IMR-90 (cell line): ENCODE results near the gene NTRK2. TPM values are rescaled to one million over a fixed set of nuclear protein-coding genes. Genes with fewer than 3 reads are reported as not detected.

Source experiments
- ATAC-seq: fragments of 200-7000 bp; cut with Tn5 transposase; 2 replicates; pipeline ENCODE4 v1.9.1; 2020; ENCODE audit warnings: low read depth, mild to moderate bottlenecking, moderate library complexity
- BruUV-seq: library from RNA; stranded (reverse); fragments of 400-500 nt; replicated peaks from 2 replicates; lab custom pipeline; 2021; lab: Mats Ljungman, UMichigan
- CTCF ChIA-PET: fragments of 300-600 bp; formaldehyde crosslinking; extraction: SDS; loops from one replicate; lab custom pipeline; 2021; ENCODE audit warnings: antibody characterized with exemption; lab: Yijun Ruan, JAX
- POLR2A ChIA-PET: fragments of 300-600 bp; sonication (Branson Sonifier 250); formaldehyde crosslinking; loops from one replicate; lab custom pipeline; 2022; ENCODE audit warnings: antibody characterized with exemption; ENCODE audit not compliant: unreplicated experiment; lab: Charles Lee
- DNase-seq: peaks from one replicate; pipeline ENCODE4 v3.0.0; 2013
- H2AFZ ChIP-seq: replicated peaks from 2 replicates; pipeline ENCODE3; 2013; ENCODE audit warnings: low read length, mild to moderate bottlenecking; ENCODE audit not compliant: poor library complexity
- H2AK5ac ChIP-seq: 2 replicates; pipeline ENCODE4 v1.6.1; 2013; ENCODE audit warnings: low read depth, low read length, inconsistent platforms
- H2AK9ac ChIP-seq: replicated peaks from 2 replicates; pipeline ENCODE3; 2013; ENCODE audit warnings: mild to moderate bottlenecking, low read depth, low read length, moderate library complexity; ENCODE audit not compliant: poor library complexity
- H2BK120ac ChIP-seq: 2 replicates; pipeline ENCODE4 v1.6.1; 2013; ENCODE audit warnings: low read depth, low read length, inconsistent platforms
- H2BK15ac ChIP-seq: 3 replicates; pipeline ENCODE4 v1.6.1; 2013; ENCODE audit warnings: low read depth, low read length, inconsistent platforms
- H2BK20ac ChIP-seq: 2 replicates; pipeline ENCODE4 v1.6.1; 2013; ENCODE audit warnings: low read depth, mild to moderate bottlenecking, inconsistent platforms, low read length, moderate library complexity
- H2BK5ac ChIP-seq: 2 replicates; pipeline ENCODE4 v1.6.1; 2013; ENCODE audit warnings: mild to moderate bottlenecking, low read depth, low read length, inconsistent platforms; ENCODE audit not compliant: poor library complexity, severe bottlenecking
- H3K14ac ChIP-seq: replicated peaks from 2 replicates; pipeline ENCODE4 v1.6.1; 2013; ENCODE audit warnings: low read depth, low read length, inconsistent platforms
- H3K18ac ChIP-seq: 2 replicates; pipeline ENCODE4 v1.6.1; 2013; ENCODE audit warnings: low read depth, low read length, control low read depth
- H3K23ac ChIP-seq: 2 replicates; pipeline ENCODE4 v1.6.1; 2013; ENCODE audit warnings: low read depth, low read length, inconsistent platforms
- H3K27ac ChIP-seq: 2 replicates; pipeline ENCODE4 v1.5.1; 2013; ENCODE audit warnings: mild to moderate bottlenecking, control low read depth, low read length; ENCODE audit not compliant: insufficient read depth
- H3K27me3 ChIP-seq: 2 replicates; pipeline ENCODE4 v1.6.1; 2013; ENCODE audit warnings: low read length; ENCODE audit not compliant: control insufficient read depth, insufficient read depth
- H3K36me3 ChIP-seq: 2 replicates; pipeline ENCODE4 v1.6.1; 2013; ENCODE audit warnings: low read length, mixed read lengths; ENCODE audit not compliant: control insufficient read depth, insufficient read depth
- H3K4ac ChIP-seq: 2 replicates; pipeline ENCODE4 v1.6.1; 2013; ENCODE audit warnings: low read depth, low read length, inconsistent platforms
- H3K4me1 ChIP-seq: 2 replicates; pipeline ENCODE4 v1.6.1; 2013; ENCODE audit warnings: low read length, mixed read lengths; ENCODE audit not compliant: control insufficient read depth, insufficient read depth
- H3K4me2 ChIP-seq: 2 replicates; pipeline ENCODE4 v1.6.1; 2013; ENCODE audit warnings: low read depth, mild to moderate bottlenecking, control low read depth, low read length, moderate library complexity
- H3K4me3 ChIP-seq: 2 replicates; pipeline ENCODE4 v1.5.1; 2013; ENCODE audit warnings: low read depth, mild to moderate bottlenecking, control low read depth, low read length, moderate library complexity; ENCODE audit not compliant: insufficient read depth
- H3K56ac ChIP-seq: 2 replicates; pipeline ENCODE4 v1.6.1; 2013; ENCODE audit warnings: low read length, inconsistent platforms; ENCODE audit not compliant: insufficient read depth; ENCODE audit errors: extremely low read depth
- H3K79me1 ChIP-seq, 2 experiments: 2 replicates each; pipeline ENCODE4 v1.6.1; 2013; ENCODE audit warnings: low read length in 2 of 2, inconsistent platforms in 1 of 2, low read depth in 1 of 2
- H3K9ac ChIP-seq: 2 replicates; pipeline ENCODE4 v1.6.1; 2013; ENCODE audit warnings: low read depth, low read length, control low read depth
- H3K9me1 ChIP-seq: 2 replicates; pipeline ENCODE4 v1.6.1; 2013; ENCODE audit warnings: low read length, inconsistent platforms; ENCODE audit not compliant: insufficient read depth
- H3K9me3 ChIP-seq: 2 replicates; pipeline ENCODE4 v1.6.1; 2013; ENCODE audit warnings: low read length; ENCODE audit not compliant: control insufficient read depth, insufficient read depth
- H4K20me1 ChIP-seq: 2 replicates; pipeline ENCODE4 v1.6.1; 2013; ENCODE audit warnings: low read length, inconsistent platforms; ENCODE audit not compliant: insufficient read depth
- H4K5ac ChIP-seq: 2 replicates; pipeline ENCODE4 v1.6.1; 2013; ENCODE audit warnings: mild to moderate bottlenecking, low read depth, low read length, control low read depth
- H4K8ac ChIP-seq, 2 experiments: 2 replicates each; pipeline ENCODE4 v1.6.1; 2013; ENCODE audit warnings: low read depth in 2 of 2, low read length in 2 of 2, control low read depth in 1 of 2, inconsistent platforms in 1 of 2
- H4K91ac ChIP-seq: 2 replicates; pipeline ENCODE4 v1.6.1; 2013; ENCODE audit warnings: low read depth, low read length, inconsistent platforms; ENCODE audit not compliant: insufficient read depth
- BHLHE40 ChIP-seq: fragments of 150-350 bp; IDR thresholded peaks from 2 replicates; pipeline ENCODE4 v1.6.1; 2016; ENCODE audit warnings: mild to moderate bottlenecking, low read depth, low read length
- CEBPB ChIP-seq: IDR thresholded peaks from 2 replicates; pipeline ENCODE4 v1.6.1; 2012; ENCODE audit warnings: low read depth, low read length, improper control_type of control experiment
- CHD1 ChIP-seq: IDR thresholded peaks from 2 replicates; pipeline ENCODE4 v1.6.1; 2012; ENCODE audit warnings: low read depth, low read length, improper control_type of control experiment
- FOS ChIP-seq: fragments of 150-350 bp; IDR thresholded peaks from 2 replicates; pipeline ENCODE4 v1.6.1; 2016; ENCODE audit warnings: low read depth, low read length
- MAFK ChIP-seq: IDR thresholded peaks from 2 replicates; pipeline ENCODE4 v1.6.1; 2012; ENCODE audit warnings: low read depth, low read length, improper control_type of control experiment
- MXI1 ChIP-seq: IDR thresholded peaks from 2 replicates; pipeline ENCODE4 v1.6.1; 2012; ENCODE audit warnings: low read depth, mild to moderate bottlenecking, low read length, moderate library complexity, borderline replicate concordance
- POLR2A ChIP-seq: IDR thresholded peaks from 2 replicates; pipeline ENCODE4 v1.6.1; 2012; ENCODE audit warnings: mild to moderate bottlenecking, low read depth, low read length
- RAD21 ChIP-seq: IDR thresholded peaks from 2 replicates; pipeline ENCODE4 v1.6.1; 2012; ENCODE audit warnings: low read length, improper control_type of control experiment
- RFX5 ChIP-seq: IDR thresholded peaks from 2 replicates; pipeline ENCODE4 v1.8.0; 2012; ENCODE audit warnings: low read depth, mild to moderate bottlenecking, low read length, moderate library complexity
- SMC3 ChIP-seq: fragments of 150-350 bp; IDR thresholded peaks from 2 replicates; pipeline ENCODE4 v1.6.1; 2016; ENCODE audit warnings: low read depth, mild to moderate bottlenecking, antibody characterized with exemption, low read length, moderate library complexity
- WGBS, 2 experiments: methylation state at CpG; one replicate each; pipeline versions ENCODE4 v1.1.5 to v1.1.7; 2013; ENCODE audit warnings: missing lambda C conversion rate in 2 of 2; ENCODE audit not compliant: insufficient read length in 1 of 2; ENCODE audit errors: extremely low coverage in 2 of 2; 5-methylcytosine and 5-hydroxymethylcytosine counted together
- dilution Hi-C: fragments of 300-500 bp; cut with HindIII; formaldehyde crosslinking; loops from one replicate; pipeline ENCODE4 v1.14.3; 2018; ENCODE audit warnings: low sequenced_read_pairs; ENCODE audit not compliant: unreplicated experiment
- in situ Hi-C: fragments of 300-500 bp; cut with MboI; formaldehyde crosslinking; loops from 3 replicates; pipeline ENCODE4 v1.14.3; 2019; ENCODE audit warnings: low sequenced_read_pairs, inconsistent platforms, mixed read lengths
- intact Hi-C: fragments of 100-400 bp; cut with micrococcal nuclease; formaldehyde crosslinking; loops from 2 replicates; pipeline ENCODE4 v1.10.0; 2022
- polyA plus RNA-seq, 3 experiments: library from polyadenylated mRNA; depleted of rRNA; stranded (reverse); fragments of >200 nt; gene quantifications; 2 replicates each; pipeline ENCODE4 v1.2.3, GENCODE V29; 2012; ENCODE audit warnings: low replicate concordance in 1 of 3
- total RNA-seq: library from RNA; depleted of rRNA; stranded (reverse); fragments of >200 nt; gene quantifications from 2 replicates; pipeline ENCODE4 v1.2.3, GENCODE V29; 2012
- TF ChIP-seq, protein P1 (sequence below): fragments of 150-350 bp; IDR thresholded peaks from 2 replicates; pipeline ENCODE4 v1.6.1; 2017; ENCODE audit warnings: mild to moderate bottlenecking, antibody characterized with exemption, low read length, low read depth
- TF ChIP-seq, protein P2 (sequence below): fragments of 150-350 bp; IDR thresholded peaks from 2 replicates; pipeline ENCODE4 v1.6.1; 2016; ENCODE audit warnings: low read depth, mild to moderate bottlenecking, low read length, moderate library complexity, borderline replicate concordance

NTRK2 gene
- total and polyA plus RNA-seq, 2 of the 4 experiments (the other 2 are of a cell fraction), result under 0.01 to 0.02 TPM

DNA sequence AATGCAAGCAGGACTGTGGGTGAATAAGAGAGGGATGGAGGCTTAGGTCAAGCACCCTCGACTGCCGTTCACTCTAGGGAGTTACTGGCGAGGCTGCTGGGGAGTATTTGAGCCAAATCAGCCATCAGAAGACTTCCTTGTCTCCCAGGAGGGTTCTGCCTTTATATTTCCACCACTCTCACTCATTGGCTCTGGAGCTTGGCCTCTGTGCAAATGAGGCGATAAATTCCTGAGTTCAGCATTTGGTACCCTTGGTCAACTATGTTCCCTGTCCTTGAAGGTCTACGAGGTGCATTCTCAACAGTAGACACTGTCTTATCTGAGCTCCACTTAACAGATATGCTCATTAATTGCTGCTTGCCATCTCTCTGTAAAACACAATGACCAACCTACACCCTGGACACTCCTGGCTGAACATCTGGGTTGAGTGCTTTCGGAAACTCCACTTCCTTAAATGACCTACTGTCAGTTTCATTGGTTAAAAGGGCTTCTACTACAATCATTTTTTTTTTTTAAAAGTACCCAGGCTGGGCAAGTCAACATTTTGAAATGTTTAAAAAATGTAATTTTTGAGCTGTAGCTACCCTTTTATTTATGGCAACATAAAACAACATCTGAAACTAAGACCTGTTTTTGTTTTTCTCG, 153.2 kb downstream of the NTRK2 start:
- no peak overlapping the region for H3K9ac ChIP-seq
- no peaks in the 10 kb centered on the region for H3K9me1 ChIP-seq
- ChIA-PET CTCF (interaction anchor here (0.6 kb wide), 1 partner anchor 31 kb away, joined by 4 read pairs; no protein-coding TSS in a partner anchor), POLR2A (no interaction called here)
- H3K14ac ChIP-seq, result no peak overlapping the region
- H4K20me1 ChIP-seq, result no peaks in the 10 kb centered on the region
- no peaks in the 10 kb centered on the region for H3K36me3 ChIP-seq
- DNase-seq, result no peak
- H2BK20ac ChIP-seq, result no peak overlapping the region
- no peak for ATAC-seq
- H3K4me3 ChIP-seq, result no peak overlapping the region
- no peak overlapping the region for H3K18ac ChIP-seq
- intact Hi-C loops (no loop called here), in situ Hi-C loops (no loop called here), dilution Hi-C loops (no loop called here)
- BruUV-seq, result no TSS peak
- no peaks in the 10 kb centered on the region for H3K27me3 ChIP-seq
- no peak overlapping the region for H4K91ac ChIP-seq
- H3K4me1 ChIP-seq, result no peaks in the 10 kb centered on the region
- H4K8ac ChIP-seq, result no peak overlapping the region
- no peak overlapping the region for H3K27ac ChIP-seq
- H3K9me3 ChIP-seq, result peaks cover 16% of the 10 kb centered on the region
- no peak overlapping the region for H3K4me2 ChIP-seq
- no peaks in the 10 kb centered on the region for H3K79me1 ChIP-seq
- no peak for TF ChIP-seq MAFK
- TF ChIP-seq BHLHE40, result no peak
- no peak for TF ChIP-seq RFX5
- TF ChIP-seq FOS, result no peak
- no peak for TF ChIP-seq CEBPB
- TF ChIP-seq MXI1, result no peak
- TF ChIP-seq RAD21, result no peak
- TF ChIP-seq, protein P1, sequence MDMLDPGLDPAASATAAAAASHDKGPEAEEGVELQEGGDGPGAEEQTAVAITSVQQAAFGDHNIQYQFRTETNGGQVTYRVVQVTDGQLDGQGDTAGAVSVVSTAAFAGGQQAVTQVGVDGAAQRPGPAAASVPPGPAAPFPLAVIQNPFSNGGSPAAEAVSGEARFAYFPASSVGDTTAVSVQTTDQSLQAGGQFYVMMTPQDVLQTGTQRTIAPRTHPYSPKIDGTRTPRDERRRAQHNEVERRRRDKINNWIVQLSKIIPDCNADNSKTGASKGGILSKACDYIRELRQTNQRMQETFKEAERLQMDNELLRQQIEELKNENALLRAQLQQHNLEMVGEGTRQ, result no peak
- TF ChIP-seq, protein P2, sequence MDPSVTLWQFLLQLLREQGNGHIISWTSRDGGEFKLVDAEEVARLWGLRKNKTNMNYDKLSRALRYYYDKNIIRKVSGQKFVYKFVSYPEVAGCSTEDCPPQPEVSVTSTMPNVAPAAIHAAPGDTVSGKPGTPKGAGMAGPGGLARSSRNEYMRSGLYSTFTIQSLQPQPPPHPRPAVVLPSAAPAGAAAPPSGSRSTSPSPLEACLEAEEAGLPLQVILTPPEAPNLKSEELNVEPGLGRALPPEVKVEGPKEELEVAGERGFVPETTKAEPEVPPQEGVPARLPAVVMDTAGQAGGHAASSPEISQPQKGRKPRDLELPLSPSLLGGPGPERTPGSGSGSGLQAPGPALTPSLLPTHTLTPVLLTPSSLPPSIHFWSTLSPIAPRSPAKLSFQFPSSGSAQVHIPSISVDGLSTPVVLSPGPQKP, result no peak
- no peak for TF ChIP-seq SMC3
- TF ChIP-seq CHD1, result no peak
- TF ChIP-seq POLR2A, result no peak
- H3K4ac ChIP-seq, result no peak overlapping the region
- no peak overlapping the region for H2AFZ ChIP-seq
- no peak overlapping the region for H3K56ac ChIP-seq
- no peak overlapping the region for H2AK9ac ChIP-seq
- 57% methylated on average over 1 of the region's 7 CpGs; no CpG with 5 or more reads in 1 of the 2 experiments for WGBS, 2 experiments
- H2AK5ac ChIP-seq, result no peak overlapping the region
- H2BK120ac ChIP-seq, result no peak overlapping the region
- no peak overlapping the region for H4K5ac ChIP-seq
- H2BK15ac ChIP-seq, result no peak overlapping the region
- no peak overlapping the region for H2BK5ac ChIP-seq
- no peak overlapping the region for H3K23ac ChIP-seq
